Measurements from ENCODE around the gene PAF1.
A peak's percentile ranks its signal among the peaks of the same experiment; 100 is the strongest.

PAF1 gene

GRCh38 chr19:39397360-39398296 lies 6.7 kb upstream of the PAF1 start:
- peaks cover 30% of the 10 kb centered on the region; the same call in 1 of the 2 replicates for H3K36me3 ChIP-seq (ENCODE audit: insufficient read depth, low read length)
- H4K20me1 ChIP-seq (ENCODE audit: insufficient read depth, low read length) = no peaks in the 10 kb centered on the region
- 0 out of 2 replicates have a peak, but pooled peaks cover 3% of the 10 kb centered on the region for H3F3A ChIP-seq (ENCODE audit: insufficient read depth, low read length)
- peak overlapping the region; percentile 62 for H3K27ac ChIP-seq (ENCODE audit: low read depth, low read length, poor library complexity, severe bottlenecking)
- peak overlapping the region; percentile 35; the same call in 1 of the 2 replicates for H3K4me2 ChIP-seq (ENCODE audit: low read length)
- H3K79me2 ChIP-seq (ENCODE audit: insufficient read depth, low read length) = no peaks in the 10 kb centered on the region
- peaks cover 38% of the 10 kb centered on the region for H3K4me1 ChIP-seq (ENCODE audit: insufficient read depth, low read length, severe bottlenecking)
- no peaks in the 10 kb centered on the region for H3K9me3 ChIP-seq (ENCODE audit: low read length)
- peak overlapping the region; percentile 9; the same call in 1 of the 2 replicates for H3K9ac ChIP-seq (ENCODE audit: low read length)
- H2AFZ ChIP-seq (ENCODE audit: low read length) = no peak overlapping the region
- no peaks in the 10 kb centered on the region for H3K9me2 ChIP-seq (ENCODE audit: low read depth, low read length)
- H3K4me3 ChIP-seq (ENCODE audit: low read depth, low read length, poor library complexity, severe bottlenecking) = no peak overlapping the region
- H3K27me3 ChIP-seq (ENCODE audit: insufficient read depth, low read length) = no peaks in the 10 kb centered on the region
- TF ChIP-seq CTCF (IDR thresholded peaks at IDR 0.05; ENCODE audit: low read length) = peak; percentile 87
- no peak for TF ChIP-seq EZH2 (IDR thresholded peaks at IDR 0.05; ENCODE audit: borderline replicate concordance, low read length)

DNA sequence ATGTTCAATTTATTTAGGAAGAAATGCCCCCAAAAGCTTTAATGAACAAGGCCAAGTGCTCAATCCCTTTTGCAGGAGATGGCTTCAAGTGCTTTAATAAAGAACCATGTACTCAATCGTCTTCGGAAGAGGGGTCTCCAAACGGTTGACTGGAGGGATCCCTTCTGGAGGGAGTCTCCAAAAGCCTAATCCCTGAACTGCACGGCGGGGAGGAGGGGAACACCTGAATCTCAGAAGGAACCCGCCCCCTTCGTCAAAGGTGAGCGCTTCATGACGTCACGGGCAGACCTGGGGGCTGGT lies 505 bp downstream of the PAF1 start:
- no peaks in the 10 kb centered on the region for H3K9me2 ChIP-seq (ENCODE audit: low read depth, low read length)
- no peak overlapping the region for H2AFZ ChIP-seq (ENCODE audit: low read length)
- peak overlapping the region; percentile 82 for H3K4me3 ChIP-seq (ENCODE audit: low read depth, low read length, poor library complexity, severe bottlenecking)
- no peaks in the 10 kb centered on the region for H4K20me1 ChIP-seq (ENCODE audit: insufficient read depth, low read length)
- TF ChIP-seq CTCF (IDR thresholded peaks at IDR 0.05; ENCODE audit: low read length) (no peak), EZH2 (IDR thresholded peaks at IDR 0.05; ENCODE audit: borderline replicate concordance, low read length) (no peak)
- H3K4me2 ChIP-seq (ENCODE audit: low read length) = peak overlapping the region; percentile 73
- H3K9ac ChIP-seq (ENCODE audit: low read length) = peak overlapping the region; percentile 88
- peaks cover 16% of the 10 kb centered on the region for H3K4me1 ChIP-seq (ENCODE audit: insufficient read depth, low read length, severe bottlenecking)
- H3F3A ChIP-seq (ENCODE audit: insufficient read depth, low read length) = no peaks in the 10 kb centered on the region
- H3K79me2 ChIP-seq (ENCODE audit: insufficient read depth, low read length) = no peaks in the 10 kb centered on the region
- H3K36me3 ChIP-seq (ENCODE audit: insufficient read depth, low read length) = peaks cover 55% of the 10 kb centered on the region
- no peaks in the 10 kb centered on the region for H3K27me3 ChIP-seq (ENCODE audit: insufficient read depth, low read length)
- peak overlapping the region; percentile 87 for H3K27ac ChIP-seq (ENCODE audit: low read depth, low read length, poor library complexity, severe bottlenecking)
- no peaks in the 10 kb centered on the region for H3K9me3 ChIP-seq (ENCODE audit: low read length)

GRCh38 chr19:39389631-39390414 lies 1.1 kb downstream of the PAF1 start:
- no peak overlapping the region for H3K27ac ChIP-seq (ENCODE audit: low read depth, low read length, poor library complexity, severe bottlenecking)
- peak overlapping the region; percentile 73 for H3K4me2 ChIP-seq (ENCODE audit: low read length)
- H3K4me1 ChIP-seq (ENCODE audit: insufficient read depth, low read length, severe bottlenecking) = peaks cover 16% of the 10 kb centered on the region
- H3K9me3 ChIP-seq (ENCODE audit: low read length) = no peaks in the 10 kb centered on the region
- peaks cover 56% of the 10 kb centered on the region for H3K36me3 ChIP-seq (ENCODE audit: insufficient read depth, low read length)
- H3F3A ChIP-seq (ENCODE audit: insufficient read depth, low read length) = no peaks in the 10 kb centered on the region
- TF ChIP-seq CTCF (IDR thresholded peaks at IDR 0.05; ENCODE audit: low read length) (no peak), EZH2 (IDR thresholded peaks at IDR 0.05; ENCODE audit: borderline replicate concordance, low read length) (no peak)
- H2AFZ ChIP-seq (ENCODE audit: low read length) = no peak overlapping the region
- H3K79me2 ChIP-seq (ENCODE audit: insufficient read depth, low read length) = no peaks in the 10 kb centered on the region
- H3K4me3 ChIP-seq (ENCODE audit: low read depth, low read length, poor library complexity, severe bottlenecking) = peak overlapping the region; percentile 82
- peak overlapping the region; percentile 88 for H3K9ac ChIP-seq (ENCODE audit: low read length)
- no peaks in the 10 kb centered on the region for H4K20me1 ChIP-seq (ENCODE audit: insufficient read depth, low read length)
- no peaks in the 10 kb centered on the region for H3K9me2 ChIP-seq (ENCODE audit: low read depth, low read length)
- no peaks in the 10 kb centered on the region for H3K27me3 ChIP-seq (ENCODE audit: insufficient read depth, low read length)

Measured in OCI-LY1 (cell line).